Subcutaneous abdominal adipose tissue (tissue), 5 donors: ENCODE results near the gene PRR23B.

Source experiments
- H3K27ac ChIP-seq: one replicate; pipeline ENCODE4 v1.7.0; 2013; ENCODE audit warnings: low read depth, mild to moderate bottlenecking, inconsistent platforms, low read length, moderate library complexity
- H3K27me3 ChIP-seq, 5 donors: one replicate each; pipeline ENCODE4 v1.7.0; 2013; ENCODE audit warnings: low read length in 5 of 5, inconsistent platforms in 1 of 5; ENCODE audit not compliant: control insufficient read depth in 5 of 5, insufficient read depth in 4 of 5
- H3K36me3 ChIP-seq, 5 donors: one replicate each; pipeline ENCODE4 v1.7.0; 2013; ENCODE audit warnings: low read length in 5 of 5; ENCODE audit not compliant: control insufficient read depth in 5 of 5, insufficient read depth in 5 of 5
- H3K4me1 ChIP-seq, 5 donors: one replicate each; pipeline ENCODE4 v1.7.0; 2013; ENCODE audit warnings: low read length in 5 of 5, mild to moderate bottlenecking in 3 of 5, moderate library complexity in 1 of 5; ENCODE audit not compliant: control insufficient read depth in 5 of 5, insufficient read depth in 5 of 5
- H3K4me3 ChIP-seq, 5 donors: one replicate each; pipeline ENCODE4 v1.7.0; 2013; ENCODE audit warnings: low read length in 5 of 5, low read depth in 1 of 5
- H3K9ac ChIP-seq, 5 donors: one replicate each; pipeline ENCODE4 v1.7.0; 2013; ENCODE audit warnings: low read length in 5 of 5, mild to moderate bottlenecking in 4 of 5, moderate library complexity in 3 of 5
- H3K9me3 ChIP-seq, 5 donors: one replicate each; pipeline ENCODE4 v1.7.0; 2013; ENCODE audit warnings: low read length in 5 of 5; ENCODE audit not compliant: control insufficient read depth in 5 of 5
- donor health status: healthy.
- donor health status: healthy.
- donor health status: healthy.
- donor health status: healthy.
- donor health status: healthy.

PRR23B gene

GRCh38 chr3:138975351-138975750, 45.4 kb downstream of the PRR23B start:
- no peak overlapping the region for H3K9ac ChIP-seq
- peaks cover 0 to 22% (median 9%) of the 10 kb centered on the region in 5 donors for H3K27me3 ChIP-seq
- H3K4me3 ChIP-seq, result no peak overlapping the region
- H3K4me1 ChIP-seq, result peaks cover 0 to 5% (median 3%) of the 10 kb centered on the region in 5 donors
- H3K27ac ChIP-seq, result no peak overlapping the region
- H3K36me3 ChIP-seq, result no peaks in the 10 kb centered on the region
- no peaks in the 10 kb centered on the region for H3K9me3 ChIP-seq

- H3K9ac ChIP-seq, result no peak overlapping the region
- no peak overlapping the region for H3K4me3 ChIP-seq
- peaks cover 0 to 1% (median under 1%) of the 10 kb centered on the region in 5 donors for H3K4me1 ChIP-seq
- no peaks in the 10 kb centered on the region for H3K9me3 ChIP-seq
- H3K36me3 ChIP-seq, result no peaks in the 10 kb centered on the region
- H3K27me3 ChIP-seq, result peaks cover 0 to 22% (median 9%) of the 10 kb centered on the region in 5 donors
- no peak overlapping the region for H3K27ac ChIP-seq
Measured at GRCh38 chr3:138974462-138974861, 46.3 kb downstream of the PRR23B start.

- Histone ChIP-seq H3K36me3 (no peaks in the 10 kb centered on the region), H3K27me3 (peaks cover 0 to 22% (median 9%) of the 10 kb centered on the region in 5 donors), H3K4me1 (no peaks in the 10 kb centered on the region), H3K27ac (no peak overlapping the region), H3K4me3 (no peak overlapping the region), H3K9ac (no peak overlapping the region), H3K9me3 (no peaks in the 10 kb centered on the region)
Measured at GRCh38 chr3:138972941-138973340, 47.8 kb downstream of the PRR23B start.

- Histone ChIP-seq H3K9ac (no peak overlapping the region), H3K9me3 (no peaks in the 10 kb centered on the region), H3K27me3 (peaks cover 0 to 22% (median 9%) of the 10 kb centered on the region in 5 donors), H3K27ac (no peak overlapping the region), H3K36me3 (no peaks in the 10 kb centered on the region), H3K4me3 (no peak overlapping the region), H3K4me1 (no peaks in the 10 kb centered on the region)
Measured at GRCh38 chr3:138971766-138972320, 48.9 kb downstream of the PRR23B start.
